H1 (cell line): Measurements from ENCODE around the gene CACFD1. TPM values are rescaled to one million over a fixed set of nuclear protein-coding genes. Genes with fewer than 3 reads are reported as not detected.

ENCODE experiments used
- CTCF ChIA-PET: fragments of 300-600 bp; sonication (Branson Sonifier 250); formaldehyde crosslinking; loops from one replicate; lab custom pipeline; 2021; ENCODE audit not compliant: partially characterized antibody; lab: Charles Lee
- POLR2A ChIA-PET: fragments of 300-600 bp; sonication (Branson Sonifier 250); formaldehyde crosslinking; loops from one replicate; lab custom pipeline; 2021; ENCODE audit warnings: inconsistent platforms; ENCODE audit not compliant: partially characterized antibody; lab: Charles Lee
- DNase-seq, 2 experiments: peaks; one replicate each; pipeline versions ENCODE4 v3.0.0 to v3.0.0-alpha.2; 2010 to 2022; ENCODE audit warnings: low spot score in 2 of 2, low read depth in 1 of 2, mixed read lengths in 1 of 2
- FAIRE-seq: peaks from 2 replicates; lab custom pipeline; 2011; peaks lifted over from hg19 to GRCh38; lab: Jason Lieb, UNC
- H2AFZ ChIP-seq: 2 replicates; pipeline ENCODE4 v1.8.1; 2012; ENCODE audit warnings: low read length, inconsistent platforms
- H2AK5ac ChIP-seq: 2 replicates; pipeline ENCODE4 v1.6.1; 2013; ENCODE audit warnings: low read depth, low read length
- H2BK120ac ChIP-seq: replicated peaks from 2 replicates; pipeline ENCODE3; 2013; ENCODE audit warnings: low read depth, low read length, inconsistent platforms
- H2BK12ac ChIP-seq: 2 replicates; pipeline ENCODE4 v1.6.1; 2013; ENCODE audit warnings: low read depth, low read length
- H2BK15ac ChIP-seq: 2 replicates; pipeline ENCODE4 v1.6.1; 2013; ENCODE audit warnings: low read length
- H2BK20ac ChIP-seq: 2 replicates; pipeline ENCODE4 v1.6.1; 2013; ENCODE audit warnings: low read length
- H2BK5ac ChIP-seq: 2 replicates; pipeline ENCODE4 v1.6.1; 2013; ENCODE audit warnings: low read depth, low read length
- H3K14ac ChIP-seq: 2 replicates; pipeline ENCODE4 v1.6.1; 2013; ENCODE audit warnings: inconsistent platforms; ENCODE audit not compliant: insufficient read length
- H3K18ac ChIP-seq: 2 replicates; pipeline ENCODE4 v1.6.1; 2013; ENCODE audit warnings: low read length; ENCODE audit errors: extremely low read depth
- H3K23ac ChIP-seq: 2 replicates; pipeline ENCODE4 v1.6.1; 2013; ENCODE audit warnings: inconsistent platforms; ENCODE audit not compliant: insufficient read length
- H3K23me2 ChIP-seq: 2 replicates; pipeline ENCODE4 v1.6.1; 2013; ENCODE audit warnings: low read depth, low read length
- H3K27ac ChIP-seq: 2 replicates; pipeline ENCODE4 v1.6.1; 2011; ENCODE audit warnings: low read depth, low read length, inconsistent platforms
- H3K27me3 ChIP-seq, 4 experiments: replicated peaks in 1 of 4; 1 replicate in 1 of 4; 2 replicates in 3 of 4; pipeline versions ENCODE4 v1.6.1 to v1.8.1; 2011 to 2013; ENCODE audit warnings: low read length in 3 of 4, mild to moderate bottlenecking in 3 of 4, inconsistent platforms in 2 of 4, mixed read lengths in 2 of 4, moderate library complexity in 1 of 4; ENCODE audit not compliant: control insufficient read depth in 3 of 4, insufficient read depth in 3 of 4; ENCODE audit errors: extremely low read depth in 1 of 4
- H3K36me3 ChIP-seq, 4 experiments: 2 replicates each; pipeline versions ENCODE4 v1.6.1 to v1.8.1; 2011 to 2013; ENCODE audit warnings: mild to moderate bottlenecking in 4 of 4, low read length in 3 of 4, moderate library complexity in 2 of 4, control low read depth in 1 of 4, inconsistent platforms in 1 of 4; ENCODE audit not compliant: insufficient read depth in 4 of 4, control insufficient read depth in 2 of 4
- H3K4ac ChIP-seq: replicated peaks from 2 replicates; pipeline ENCODE3; 2013; ENCODE audit warnings: low read length, low read depth, mixed read lengths, inconsistent platforms; ENCODE audit not compliant: insufficient read length
- H3K4me1 ChIP-seq, 4 experiments: replicated peaks in 1 of 4; 1 replicate in 1 of 4; 2 replicates in 3 of 4; pipeline versions ENCODE4 v1.6.1 to v1.8.1; 2011 to 2013; ENCODE audit warnings: low read length in 3 of 4, inconsistent platforms in 2 of 4, mixed read lengths in 1 of 4; ENCODE audit not compliant: insufficient read depth in 4 of 4, control insufficient read depth in 3 of 4
- H3K4me2 ChIP-seq, 2 experiments: 2 replicates each; pipeline versions ENCODE4 v1.6.1 to v1.8.1; 2011 to 2013; ENCODE audit warnings: low read depth in 2 of 2, low read length in 2 of 2, control low read depth in 1 of 2, inconsistent platforms in 1 of 2, mild to moderate bottlenecking in 1 of 2; ENCODE audit not compliant: insufficient read depth in 1 of 2
- H3K4me3 ChIP-seq, 4 experiments: fragments of 200-600, 300-600 bp in 1 of 4; sonication (generic), shearing (Covaris generic), sonication (Bioruptor Twin) in 1 of 4; 2 replicates each; pipeline versions ENCODE4 v1.5.1 to v1.8.1; 2011 to 2016; ENCODE audit warnings: low read length in 4 of 4, low read depth in 3 of 4, control low read depth in 2 of 4, inconsistent platforms in 2 of 4, mild to moderate bottlenecking in 2 of 4, mixed read lengths in 1 of 4, moderate library complexity in 1 of 4; ENCODE audit not compliant: insufficient read depth in 2 of 4; ENCODE audit errors: extremely low read depth in 1 of 4
- H3K56ac ChIP-seq: replicated peaks from 2 replicates; pipeline ENCODE3; 2013; ENCODE audit warnings: low read depth, mild to moderate bottlenecking, mixed read lengths, low read length, inconsistent platforms; ENCODE audit not compliant: insufficient read length
- H3K79me1 ChIP-seq: 2 replicates; pipeline ENCODE4 v1.6.1; 2013; ENCODE audit warnings: low read depth, low read length, control low read depth
- H3K79me2 ChIP-seq, 2 experiments: 2 replicates each; pipeline versions ENCODE4 v1.6.1 to v1.8.1; 2012 to 2013; ENCODE audit warnings: low read length in 2 of 2, mild to moderate bottlenecking in 2 of 2, inconsistent platforms in 1 of 2; ENCODE audit not compliant: insufficient read depth in 2 of 2, control insufficient read depth in 1 of 2
- H3K9ac ChIP-seq, 4 experiments: replicated peaks in 1 of 4; 1 replicate in 1 of 4; 2 replicates in 3 of 4; pipeline versions ENCODE4 v1.6.1 to v1.8.1; 2011 to 2013; ENCODE audit warnings: low read depth in 3 of 4, low read length in 3 of 4, control low read depth in 2 of 4, mild to moderate bottlenecking in 2 of 4, moderate library complexity in 2 of 4, inconsistent platforms in 1 of 4; ENCODE audit errors: extremely low read depth in 1 of 4
- H3K9me3 ChIP-seq, 2 experiments: 2 replicates each; pipeline versions ENCODE4 v1.6.1 to v1.8.1; 2012 to 2013; ENCODE audit warnings: mild to moderate bottlenecking in 2 of 2, moderate library complexity in 2 of 2, control low read depth in 1 of 2, inconsistent platforms in 1 of 2, low read depth in 1 of 2, low read length in 1 of 2, mixed read lengths in 1 of 2; ENCODE audit not compliant: insufficient read depth in 2 of 2
- H4K20me1 ChIP-seq, 2 experiments: replicated peaks in 1 of 2; 2 replicates each; pipeline versions ENCODE3 to v1.8.1; 2011 to 2013; ENCODE audit warnings: inconsistent platforms in 2 of 2, low read length in 2 of 2, mild to moderate bottlenecking in 1 of 2; ENCODE audit not compliant: insufficient read depth in 2 of 2, control insufficient read depth in 1 of 2
- H4K5ac ChIP-seq: 2 replicates; pipeline ENCODE4 v1.6.1; 2013; ENCODE audit warnings: low read length, low read depth, mixed read lengths, inconsistent platforms; ENCODE audit not compliant: insufficient read length
- H4K8ac ChIP-seq: 2 replicates; pipeline ENCODE4 v1.8.0; 2013; ENCODE audit warnings: mild to moderate bottlenecking, moderate library complexity, low read length, inconsistent platforms; ENCODE audit not compliant: insufficient read depth; ENCODE audit errors: extremely low read depth
- H4K91ac ChIP-seq: replicated peaks from 2 replicates; pipeline ENCODE3; 2013; ENCODE audit warnings: low read length, mixed read lengths, inconsistent platforms; ENCODE audit not compliant: insufficient read length
- HDAC2 ChIP-seq, 2 experiments: fragments of 300-600 bp in 1 of 2; sonication (generic) in 1 of 2; IDR thresholded peaks; 2 replicates each; pipeline ENCODE4 v1.6.1; 2011 to 2012; ENCODE audit warnings: low read depth in 2 of 2, low read length in 2 of 2, mild to moderate bottlenecking in 2 of 2, moderate library complexity in 2 of 2, borderline replicate concordance in 1 of 2, inconsistent platforms in 1 of 2
- WGBS, 2 experiments: shearing (Covaris generic) in 1 of 2; methylation state at CpG; one replicate each; pipeline versions ENCODE4 v1.1.6 to v1.1.7; 2013 to 2015; ENCODE audit warnings: low lambda C conversion rate in 2 of 2, mixed read lengths in 2 of 2, inconsistent platforms in 1 of 2, low coverage in 1 of 2, missing lambda C conversion rate in 1 of 2; ENCODE audit not compliant: insufficient replicate concordance in 2 of 2, insufficient coverage in 1 of 2, insufficient read length in 1 of 2; ENCODE audit errors: extremely low coverage in 1 of 2, missing lambda C conversion rate in 1 of 2; 5-methylcytosine and 5-hydroxymethylcytosine counted together
- polyA plus RNA-seq, 7 experiments: library from polyadenylated mRNA; depleted of rRNA in 3 of 7; stranded (reverse) in 5 of 7; unstranded in 2 of 7; fragments of >200 nt in 5 of 7; fragments of 200-250 nt in 2 of 7; gene quantifications; 1 replicate in 5 of 7; 2 replicates in 1 of 7; 4 replicates in 1 of 7; pipeline versions ENCODE4 v1.2.1 to v1.2.3, GENCODE V29; 2011 to 2013; ENCODE audit warnings: missing spikeins in 2 of 7, mixed read lengths in 2 of 7
- total RNA-seq: library from RNA; stranded (reverse); fragmentation: NEBNext Ultra II Directional; extraction: Animal tissue kit (Norgen Biotek cat#: 25700); gene quantifications from 2 replicates; pipeline ENCODE4 v1.2.1, GENCODE V29; 2021

Gene CACFD1
- total and polyA plus RNA-seq, 2 of the 8 experiments (the other 6 are each of a cell fraction or from before 2014, with no cell fraction given) = 13.4 to 15.5 TPM

DNA sequence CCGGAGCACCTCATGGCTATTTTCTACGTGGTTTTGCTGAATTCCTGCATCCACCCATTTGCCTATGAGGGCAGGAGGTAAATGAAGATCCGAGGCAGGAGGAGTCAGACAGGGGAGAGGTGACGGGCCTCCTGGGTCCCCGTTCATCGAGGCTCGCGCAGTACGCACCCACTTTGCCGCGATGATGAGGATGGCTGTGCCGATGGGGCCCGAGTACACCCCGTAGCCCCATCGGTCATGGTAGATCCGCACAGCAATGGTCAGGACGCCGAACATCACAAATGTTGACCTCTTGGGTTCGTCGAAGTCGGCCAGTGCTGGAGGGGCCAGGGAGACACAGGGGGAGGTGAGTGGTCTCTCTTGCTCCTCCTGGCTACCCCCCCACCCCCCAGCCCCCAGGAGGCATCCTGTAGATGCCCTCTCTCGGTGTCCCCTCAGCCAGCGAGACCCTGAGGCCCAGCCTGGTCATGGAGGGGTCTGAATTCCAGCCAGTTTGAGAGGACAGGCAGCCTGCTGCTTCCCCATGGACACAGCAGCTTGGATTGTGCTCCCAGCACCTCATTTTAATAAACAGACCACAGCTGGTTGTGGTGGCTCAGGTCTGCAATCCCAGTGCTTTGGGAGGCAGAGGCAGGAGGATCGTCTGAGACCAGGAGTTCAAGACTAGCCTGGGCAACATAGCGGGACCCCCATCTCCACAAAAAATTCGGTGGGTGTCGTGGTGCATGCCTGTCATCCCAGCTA, 59.1 kb downstream of the CACFD1 start:
- no peak for FAIRE-seq
- DNase-seq = no peak
- WGBS, 2 experiments = 93% methylated on average over 25 of the region's 27 CpGs; no CpG with 5 or more reads in 1 of the 2 experiments
- TF ChIP-seq HDAC2 (IDR thresholded peaks at IDR 0.05; ENCODE audit: borderline replicate concordance in 1 of 2, low read depth in 2 of 2, low read length in 2 of 2) = no peak

More for the DNA sequence above, 59.1 kb downstream of the CACFD1 start:
- no peak overlapping the region for H2BK15ac ChIP-seq
- H3K36me3 ChIP-seq = no peaks in the 10 kb centered on the region
- H3K4ac ChIP-seq = no peak overlapping the region
- no peak overlapping the region for H2AK5ac ChIP-seq
- 0 out of 2 replicates have a peak overlapping the region, but pooled peaks have one; percentile 13 for H2BK20ac ChIP-seq
- H3K79me2 ChIP-seq = no peaks in the 10 kb centered on the region
- H3K9ac ChIP-seq = no peak overlapping the region
- H3K4me3 ChIP-seq = no peak overlapping the region
- H3K9me3 ChIP-seq = no peaks in the 10 kb centered on the region
- peaks cover 0 to 3% (median 0%) of the 10 kb centered on the region in 4 experiments; a peak in 1 of 7 replicates for H3K4me1 ChIP-seq
- no peaks in the 10 kb centered on the region for H3K27me3 ChIP-seq
- H2AFZ ChIP-seq = no peak overlapping the region
- H3K56ac ChIP-seq = no peak overlapping the region
- H3K23me2 ChIP-seq = no peaks in the 10 kb centered on the region
- CTCF ChIA-PET = interaction anchor here (1.3 to 2.2 kb wide), 5 partner anchors 10 to 208 kb away, joined by 3 to 10 read pairs (median 4); no protein-coding TSS in a partner anchor
- H3K18ac ChIP-seq = no peak overlapping the region
- POLR2A ChIA-PET = interaction anchor here (1.4 to 1.5 kb wide), 2 partner anchors 8 to 13 kb away, joined by 3 to 9 read pairs; no protein-coding TSS in a partner anchor
- no peak overlapping the region for H3K4me2 ChIP-seq
- H2BK12ac ChIP-seq = no peak overlapping the region
- H3K14ac ChIP-seq = no peak overlapping the region
- H2BK5ac ChIP-seq = no peak overlapping the region
- H4K20me1 ChIP-seq = no peaks in the 10 kb centered on the region
- no peak overlapping the region for H3K27ac ChIP-seq
- H3K79me1 ChIP-seq = no peaks in the 10 kb centered on the region
- H3K23ac ChIP-seq = no peak overlapping the region
- H4K8ac ChIP-seq = peak overlapping the region; percentile 60; the same call in 1 of the 2 replicates
- no peak overlapping the region for H4K91ac ChIP-seq
- no peak overlapping the region for H4K5ac ChIP-seq
- H2BK120ac ChIP-seq = no peak overlapping the region
